H7 (cell line): ENCODE data around the gene RSRP1. TPM values are rescaled to one million over a fixed set of nuclear protein-coding genes. Genes with fewer than 3 reads are reported as not detected.
"Not testable (repeated sequence)": the region's sequence is repeated elsewhere in the genome, so short reads cannot be mapped to it uniquely, and the experiment has no call there.

ENCODE experiments used
- DNase-seq: peaks from one replicate; pipeline ENCODE4 v3.0.0; 2012
- H3K27me3 ChIP-seq: 2 replicates; pipeline ENCODE4 v1.6.0; 2011; ENCODE audit warnings: mild to moderate bottlenecking, low read length; ENCODE audit not compliant: control insufficient read depth, insufficient read depth
- H3K36me3 ChIP-seq: replicated peaks from 2 replicates; pipeline ENCODE4 v1.5.1; 2011; ENCODE audit warnings: low read length; ENCODE audit not compliant: control insufficient read depth, insufficient read depth
- H3K4me3 ChIP-seq: 2 replicates; pipeline ENCODE4 v1.5.1; 2011; ENCODE audit warnings: low read depth, mild to moderate bottlenecking, control low read depth, low read length, moderate library complexity; ENCODE audit not compliant: insufficient read depth
- total RNA-seq: library from RNA; depleted of rRNA; stranded (reverse); fragments of >200 nt; shearing (Covaris generic); gene quantifications from 2 replicates; pipeline ENCODE4 v1.2.3, GENCODE V29; 2014

RSRP1 gene
- total RNA-seq, 1 experiment from 2014 or later: 62.4 TPM

DNA sequence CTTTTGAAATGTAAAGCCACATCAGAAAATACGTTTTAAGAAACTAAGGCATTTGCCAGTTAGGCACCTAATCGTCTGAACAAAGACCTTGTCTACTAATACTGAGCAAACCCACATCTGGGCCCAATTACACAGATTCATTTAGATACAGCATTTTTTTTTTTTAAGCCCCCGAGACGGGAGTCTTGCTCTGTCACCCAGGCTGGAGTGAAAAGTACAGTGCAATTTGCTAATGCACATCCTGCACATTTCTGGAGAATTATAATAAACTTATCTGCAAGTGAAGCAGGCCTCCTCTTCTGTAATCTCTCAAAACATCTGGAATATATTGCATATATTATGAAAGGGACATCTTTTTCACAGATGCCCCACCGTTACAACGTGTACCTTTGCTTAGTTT lies 3.3 kb downstream of the RSRP1 start:
- no peak overlapping the region for H3K4me3 ChIP-seq
- peaks cover 21% of the 10 kb centered on the region for H3K36me3 ChIP-seq
- DNase-seq: no peak
- H3K27me3 ChIP-seq: no peaks in the 10 kb centered on the region

DNA sequence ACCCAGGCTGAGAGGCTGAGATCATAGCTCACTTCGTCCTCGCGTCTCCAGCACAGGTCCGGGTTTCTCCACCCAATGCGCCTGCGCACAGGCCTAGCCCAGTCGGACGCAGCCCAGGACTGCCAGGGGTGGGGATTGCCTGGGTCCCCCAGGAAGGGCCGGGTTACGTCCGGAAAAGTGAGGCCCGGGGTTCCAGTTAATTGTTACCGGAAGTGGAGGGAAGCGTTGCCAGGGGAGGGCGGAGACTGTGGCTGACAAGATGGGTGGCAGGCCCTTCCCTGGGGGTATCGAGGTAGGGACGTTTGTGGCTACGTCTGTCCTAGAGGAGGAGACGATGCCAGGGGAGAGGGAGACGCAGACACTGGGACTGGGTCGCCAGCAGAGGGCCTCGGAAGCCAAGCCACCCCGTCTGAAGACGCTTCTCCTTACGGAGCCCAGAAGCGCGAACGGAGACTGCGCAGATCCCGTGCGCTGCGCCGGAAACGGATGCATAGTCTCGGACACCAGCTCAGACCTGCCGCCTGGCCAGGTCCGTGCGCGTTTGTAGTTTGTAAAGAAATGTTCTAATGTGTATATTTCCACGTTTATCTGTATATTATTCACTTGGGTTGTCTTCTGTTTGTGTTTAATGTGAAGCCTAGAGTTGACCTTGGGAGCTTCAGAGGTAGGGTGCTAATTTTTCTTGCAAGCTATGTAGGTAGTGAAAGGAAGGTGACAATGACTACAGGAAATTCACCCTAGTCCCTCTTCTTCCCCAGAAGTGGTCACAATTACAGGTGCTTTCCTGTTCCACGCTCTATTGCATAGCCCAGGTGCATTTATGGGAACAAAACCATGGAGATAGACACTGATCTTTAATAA lies 7.3 kb downstream of the RSRP1 start:
- peak; percentile 93 for DNase-seq
- peaks cover 18% of the 10 kb centered on the region for H3K36me3 ChIP-seq
- H3K27me3 ChIP-seq: no peaks in the 10 kb centered on the region
- peak overlapping the region; percentile 72 for H3K4me3 ChIP-seq

DNA sequence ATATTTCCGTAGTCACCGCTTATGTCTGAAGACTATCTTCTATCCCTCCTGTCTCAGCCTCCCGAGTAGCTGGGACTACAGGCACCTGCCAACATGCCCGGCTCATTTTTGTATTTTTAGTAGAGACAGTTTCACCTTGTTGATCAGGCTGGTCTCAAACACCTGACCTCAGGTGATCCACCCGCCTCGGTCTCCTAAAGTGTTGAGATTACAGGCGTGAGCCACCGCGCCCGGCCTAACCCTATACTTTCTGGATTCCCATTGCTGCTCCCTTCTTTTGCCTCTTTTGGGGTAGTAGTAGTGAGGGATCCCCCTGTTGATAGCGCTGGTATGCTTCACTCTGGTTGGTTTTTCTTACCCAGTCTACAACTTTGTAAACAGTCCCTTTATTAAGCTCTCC lies 9.2 kb downstream of the RSRP1 start:
- H3K27me3 ChIP-seq: no peaks in the 10 kb centered on the region
- H3K4me3 ChIP-seq: no peak overlapping the region
- no peak for DNase-seq
- peaks cover 4% of the 10 kb centered on the region for H3K36me3 ChIP-seq

DNA sequence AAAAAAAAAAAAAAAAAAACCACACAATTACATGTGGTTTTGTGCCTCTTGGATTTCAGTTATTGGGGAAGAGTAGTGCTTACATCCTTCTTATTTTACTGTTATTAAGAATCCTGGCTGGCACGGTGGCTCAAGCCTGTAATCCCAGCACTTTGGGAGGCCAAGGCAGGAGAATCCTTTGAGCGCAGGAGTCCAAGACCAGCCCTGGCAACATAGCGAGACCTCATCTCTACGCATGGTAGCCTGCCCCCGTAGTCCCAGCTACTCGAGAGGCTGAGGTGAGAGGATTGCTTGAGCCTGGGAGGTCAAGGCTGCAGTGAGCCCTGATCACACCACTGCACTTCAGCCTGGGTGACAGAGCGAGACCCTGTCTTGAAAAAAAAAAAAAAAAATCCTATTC lies 11.0 kb downstream of the RSRP1 start:
- not testable (repeated sequence) for DNase-seq, H3K36me3 ChIP-seq, H3K4me3 ChIP-seq, H3K27me3 ChIP-seq

DNA sequence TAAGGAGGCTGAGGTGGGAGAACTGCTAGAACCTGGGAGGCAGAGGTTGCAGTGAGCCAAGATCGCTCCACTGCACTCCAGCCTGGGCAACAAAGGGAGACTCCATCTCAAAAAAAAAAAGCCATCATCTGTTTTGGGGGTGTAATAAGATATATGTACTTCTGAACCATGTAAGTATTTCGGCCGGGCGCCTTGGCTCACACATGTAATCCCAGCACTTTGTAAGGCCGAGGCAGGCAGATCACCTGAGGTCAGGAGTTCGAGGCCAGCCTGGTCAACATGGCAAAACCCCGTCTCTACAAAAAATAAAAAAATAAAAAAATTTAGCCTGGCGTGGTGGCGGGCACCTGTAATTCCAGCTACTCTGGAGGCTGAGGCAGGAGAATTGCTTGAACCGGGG lies 11.8 kb downstream of the RSRP1 start:
- not testable (repeated sequence) for H3K36me3 ChIP-seq, H3K27me3 ChIP-seq, H3K4me3 ChIP-seq, DNase-seq

DNA sequence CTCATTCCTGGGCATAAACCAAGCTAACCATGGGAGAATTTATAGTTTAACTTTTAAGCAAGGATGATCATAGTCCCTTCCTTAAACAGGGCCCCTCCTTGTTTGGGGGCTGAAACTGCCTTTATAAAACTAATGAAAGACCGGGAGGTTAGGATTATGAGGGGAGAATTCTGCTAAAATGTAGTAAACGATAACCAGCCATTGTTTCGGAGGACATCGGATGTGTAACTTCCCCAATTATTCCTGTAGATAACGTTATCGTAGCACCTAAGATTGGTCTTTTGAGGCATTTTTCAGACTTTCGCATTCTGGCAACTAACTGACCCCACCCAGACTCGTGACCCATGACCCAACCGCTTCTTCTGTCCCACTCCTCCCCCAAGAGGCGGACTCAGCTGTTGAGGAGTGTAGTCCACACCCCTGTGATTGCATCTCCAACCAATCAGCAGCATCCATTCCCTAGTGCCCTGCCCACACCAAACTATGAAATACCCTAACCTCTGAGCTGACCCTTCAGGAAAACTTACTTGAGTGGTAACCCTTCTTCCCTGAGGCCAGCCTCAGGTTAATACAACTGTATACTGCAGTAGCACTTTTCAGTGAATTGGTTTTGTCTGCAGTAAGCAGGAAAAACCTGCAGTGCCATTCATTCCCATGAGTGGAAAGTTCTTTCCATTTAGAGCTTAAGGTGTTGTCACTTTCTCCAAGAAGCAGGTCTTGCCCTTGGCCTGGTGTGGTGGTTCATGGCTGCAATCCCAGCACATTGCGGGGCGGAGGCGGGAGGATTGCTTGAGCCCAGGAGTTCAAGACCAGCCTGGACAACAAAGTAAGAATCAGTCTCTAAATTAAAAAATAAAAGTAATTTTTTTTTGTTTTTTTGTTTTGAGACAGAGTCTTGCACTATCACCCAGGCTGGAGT lies 14.1 kb downstream of the RSRP1 start:
- peaks cover 1% of the 10 kb centered on the region for H3K36me3 ChIP-seq
- DNase-seq: peak; percentile 89
- H3K27me3 ChIP-seq: no peaks in the 10 kb centered on the region
- H3K4me3 ChIP-seq: peak overlapping the region; percentile 85

DNA sequence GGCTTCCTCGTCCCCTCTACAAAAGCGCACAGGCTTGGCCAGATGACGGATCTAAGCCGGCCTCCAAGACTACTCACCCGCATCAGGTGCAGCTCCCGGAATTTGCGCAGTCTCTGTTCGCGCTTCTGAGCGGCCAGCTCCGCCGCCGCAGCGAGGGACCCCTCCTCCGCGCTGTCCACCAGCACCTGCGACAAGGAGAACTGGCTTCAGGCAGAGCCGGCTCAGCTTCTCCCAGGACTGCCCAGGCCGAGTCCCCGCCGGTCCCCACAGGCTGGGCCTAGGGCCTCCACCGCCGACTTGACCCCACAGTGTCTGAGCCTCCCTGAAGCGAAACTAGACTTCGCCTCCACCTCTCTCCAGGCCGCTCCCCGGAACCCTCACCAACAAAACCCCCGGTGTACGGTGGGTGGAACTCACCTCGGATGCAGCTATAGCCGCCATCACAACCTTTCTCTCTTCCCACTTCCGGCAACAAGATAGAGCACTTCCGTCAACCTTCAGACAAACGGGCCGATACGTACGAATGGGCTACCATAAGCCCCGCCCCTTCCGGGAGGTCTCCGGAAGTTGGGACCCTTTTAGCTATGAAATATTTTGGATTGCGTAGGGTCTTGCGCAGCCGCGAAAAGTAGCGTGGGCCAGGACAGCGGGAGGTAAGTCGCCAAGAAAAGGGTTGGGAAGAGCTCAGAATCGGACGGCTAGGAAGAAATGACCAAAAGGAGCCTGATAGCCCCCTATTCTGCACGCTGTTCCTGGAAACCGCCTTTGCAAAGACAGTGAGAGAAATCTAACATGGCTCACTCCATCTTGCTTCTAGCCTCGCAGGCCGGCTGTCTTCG lies 15.0 kb downstream of the RSRP1 start, which contains the start of gene SYF2:
Gene SYF2 (minus strand): TSS at position 476 of the 839 bp plus-strand sequence. CDS start 35 bp downstream, at position 441.
- H3K27me3 ChIP-seq: no peaks in the 10 kb centered on the region
- peak; percentile 94 for DNase-seq
- peak within 1 kb of the TSS; percentile 85 for H3K4me3 ChIP-seq
- H3K36me3 ChIP-seq: peaks cover 3% of the 10 kb centered on the region

DNA sequence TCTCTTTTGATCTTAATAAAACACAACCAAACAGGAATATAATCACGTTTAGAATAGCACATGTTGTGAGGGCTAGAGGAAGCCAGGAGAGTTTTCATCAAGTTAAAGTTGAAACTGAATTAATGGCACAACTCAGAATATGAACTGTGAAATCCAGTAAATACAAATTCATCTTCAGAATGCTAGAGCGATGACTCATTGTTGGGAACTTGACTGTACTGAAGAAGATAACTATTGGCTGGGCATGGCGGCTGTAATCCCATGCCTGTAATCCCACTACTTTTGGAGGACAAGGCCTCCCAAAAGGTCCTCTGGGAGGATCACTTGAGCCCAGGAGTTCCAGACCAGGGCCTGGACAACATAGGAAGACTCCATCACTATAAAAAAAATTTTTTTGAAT lies 23.8 kb downstream of the RSRP1 start:
- no peak for DNase-seq
- no peaks in the 10 kb centered on the region for H3K27me3 ChIP-seq
- peaks cover 18% of the 10 kb centered on the region for H3K36me3 ChIP-seq
- H3K4me3 ChIP-seq: no peak overlapping the region

DNA sequence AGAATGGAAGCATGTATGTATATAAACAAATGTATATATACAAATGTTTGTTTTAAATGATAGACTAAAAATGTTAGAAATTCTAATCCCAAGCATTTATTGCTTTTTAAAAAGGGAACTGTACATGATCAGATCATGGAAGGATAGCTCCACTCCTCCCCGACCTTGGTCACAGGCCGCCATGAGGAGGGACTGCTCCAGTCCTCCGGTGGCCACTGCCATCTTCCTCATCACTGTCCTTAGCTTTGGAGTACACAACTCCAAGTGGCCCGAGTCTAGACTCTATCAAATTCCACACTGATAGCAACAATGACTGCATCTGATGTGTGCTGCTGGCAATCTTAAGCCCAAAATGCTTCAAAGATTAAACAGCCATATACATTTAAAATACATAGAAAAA lies 24.6 kb downstream of the RSRP1 start:
- Histone ChIP-seq H3K36me3 (peaks cover 16% of the 10 kb centered on the region), H3K4me3 (no peak overlapping the region)
- no peak for DNase-seq

DNA sequence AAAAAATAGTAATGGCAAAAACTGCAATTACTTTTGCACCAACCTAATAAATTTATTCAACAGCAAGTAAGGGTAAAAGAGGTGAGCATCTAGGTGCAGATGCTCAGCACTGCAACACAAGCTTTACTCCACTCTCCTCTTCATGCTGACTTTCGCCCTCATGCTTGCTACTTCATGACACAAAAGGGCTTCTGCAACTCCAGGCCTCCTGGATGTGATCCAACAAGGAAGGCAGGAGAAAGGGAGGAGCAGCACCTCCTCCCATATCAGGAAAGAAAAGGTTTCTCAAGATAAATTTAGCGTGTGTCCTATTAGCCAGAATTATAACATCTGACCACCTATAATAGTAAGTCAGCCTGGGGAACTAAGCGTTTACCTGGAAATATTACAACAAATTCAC lies 26.6 kb downstream of the RSRP1 start:
- DNase-seq: no peak
- H3K27me3 ChIP-seq: no peaks in the 10 kb centered on the region
- H3K4me3 ChIP-seq: no peak overlapping the region
- peaks cover 7% of the 10 kb centered on the region for H3K36me3 ChIP-seq

More for the DNA sequence above, 24.6 kb downstream of the RSRP1 start:
- no peaks in the 10 kb centered on the region for H3K27me3 ChIP-seq

DNA sequence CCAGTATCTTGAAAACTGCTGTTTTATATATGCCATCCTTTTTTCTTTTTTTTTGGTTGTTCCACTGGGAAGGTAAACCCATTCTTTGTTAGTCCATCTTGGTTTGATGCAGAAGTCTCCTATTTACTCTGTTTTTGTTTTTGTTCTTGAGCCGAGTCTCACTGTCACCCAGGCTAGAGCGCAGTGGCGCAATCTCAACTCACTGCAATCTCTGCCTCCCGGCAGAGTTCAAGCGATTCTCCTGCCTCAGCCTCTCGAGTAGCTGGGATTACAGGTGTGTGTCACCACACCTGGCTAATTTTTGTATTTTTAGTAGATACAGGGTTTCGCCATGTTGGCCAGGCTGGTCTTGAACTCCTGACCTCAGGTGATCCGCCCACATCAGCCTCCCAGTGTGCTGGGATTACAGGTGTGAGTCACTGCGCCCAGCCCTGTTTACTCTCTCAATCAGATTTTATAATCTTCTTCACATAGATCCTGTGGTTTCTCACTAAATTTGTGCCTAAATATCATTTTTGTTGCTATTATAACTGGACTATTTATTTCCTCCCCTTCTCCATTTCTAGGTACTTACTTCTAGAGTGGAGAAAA lies 27.5 kb downstream of the RSRP1 start:
- DNase-seq: no peak
- no peak overlapping the region for H3K4me3 ChIP-seq
- H3K27me3 ChIP-seq: no peaks in the 10 kb centered on the region
- H3K36me3 ChIP-seq: peaks cover 5% of the 10 kb centered on the region

DNA sequence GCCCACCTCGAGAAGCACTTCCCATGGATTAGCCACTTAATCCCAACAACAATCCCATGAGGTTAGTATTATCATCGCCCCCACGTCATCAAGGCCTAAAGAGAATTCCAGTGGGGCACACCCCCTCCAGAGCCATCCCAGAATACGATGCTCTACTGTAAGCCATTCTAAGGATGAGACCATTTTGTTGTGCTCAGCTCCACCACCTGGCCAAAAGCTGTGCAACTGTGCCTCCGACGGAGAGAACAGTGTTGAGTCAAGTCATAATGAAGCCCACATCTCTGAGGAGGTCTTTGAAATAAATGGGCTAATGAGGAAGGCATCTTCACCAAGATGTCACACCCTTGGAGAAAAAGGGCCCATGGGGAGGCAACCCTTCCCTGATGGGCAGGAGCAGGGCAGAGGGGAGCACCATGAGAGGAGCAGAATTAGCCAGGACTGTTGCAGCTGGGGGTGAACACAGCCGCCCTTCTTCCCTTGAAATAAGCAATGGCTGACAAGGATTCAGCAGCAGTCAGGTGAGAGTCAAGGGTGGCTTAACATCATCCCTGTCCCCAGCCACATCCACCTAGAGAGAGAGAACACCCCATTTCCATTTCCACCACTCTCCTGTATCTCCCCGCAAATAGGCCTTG lies 29.5 kb downstream of the RSRP1 start:
- no peak for DNase-seq
- no peaks in the 10 kb centered on the region for H3K27me3 ChIP-seq
- H3K4me3 ChIP-seq: no peak overlapping the region
- H3K36me3 ChIP-seq: peaks cover 2% of the 10 kb centered on the region

DNA sequence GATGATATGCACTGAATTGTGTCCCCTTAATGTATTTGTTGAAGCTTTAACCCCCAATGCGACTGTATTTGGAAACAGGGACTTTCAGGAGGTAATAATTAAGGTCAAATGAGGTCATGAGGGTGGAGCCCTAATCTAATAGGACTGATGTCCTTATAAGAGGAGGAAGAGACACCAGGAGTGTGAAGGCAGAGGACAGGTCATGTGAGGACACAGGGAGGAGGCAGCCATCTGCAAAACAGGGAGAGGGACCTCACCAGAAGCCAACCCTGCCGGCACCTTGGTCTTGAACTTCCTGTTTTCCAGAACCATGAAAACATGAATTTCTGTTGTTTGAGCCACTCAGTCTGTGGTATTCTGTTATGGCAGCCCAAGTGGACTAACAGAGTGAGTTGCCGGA lies 30.2 kb downstream of the RSRP1 start:
- no peaks in the 10 kb centered on the region for H3K27me3 ChIP-seq
- H3K4me3 ChIP-seq: no peak overlapping the region
- no peak for DNase-seq
- no peaks in the 10 kb centered on the region; the same call in 1 of the 2 replicates for H3K36me3 ChIP-seq
